GM23248 (cell line): ENCODE results near the gene CD33. TPM values are rescaled to one million over a fixed set of nuclear protein-coding genes. Genes with fewer than 3 reads are reported as not detected.

Experiments used
- DNase-seq: peaks from one replicate; pipeline ENCODE4 v3.0.0-alpha.2; 2015
- H2AFZ ChIP-seq: fragments of 200-600 bp; sonication (generic); 2 replicates; pipeline ENCODE4 v1.6.1; 2016; ENCODE audit warnings: antibody characterized with exemption
- H3F3A ChIP-seq: fragments of 200-600 bp; sonication (generic); 2 replicates; pipeline ENCODE4 v1.6.1; 2016; ENCODE audit warnings: mild to moderate bottlenecking, antibody characterized with exemption, mixed run types; ENCODE audit not compliant: insufficient read depth
- H3K27ac ChIP-seq: fragments of 200-600 bp; sonication (generic); 2 replicates; pipeline ENCODE4 v1.5.1; 2016; ENCODE audit warnings: mild to moderate bottlenecking
- H3K27me3 ChIP-seq: fragments of 200-600 bp; sonication (generic); replicated peaks from 2 replicates; pipeline ENCODE4 v1.6.1; 2016; ENCODE audit warnings: mild to moderate bottlenecking; ENCODE audit not compliant: insufficient read depth
- H3K36me3 ChIP-seq: fragments of 200-600 bp; sonication (generic); 2 replicates; pipeline ENCODE4 v1.6.1; 2016; ENCODE audit warnings: low read depth, mild to moderate bottlenecking
- H3K4me1 ChIP-seq: fragments of 200-600 bp; sonication (generic); 2 replicates; pipeline ENCODE4 v1.6.1; 2016; ENCODE audit warnings: mild to moderate bottlenecking; ENCODE audit not compliant: insufficient read depth
- H3K4me2 ChIP-seq: fragments of 200-600 bp; sonication (generic); one replicate; pipeline ENCODE4 v1.6.1; 2016; ENCODE audit warnings: mild to moderate bottlenecking; ENCODE audit not compliant: unreplicated experiment
- H3K4me3 ChIP-seq: fragments of 200-600 bp; sonication (generic); 2 replicates; pipeline ENCODE4 v1.5.1; 2016; ENCODE audit warnings: mild to moderate bottlenecking
- H3K79me2 ChIP-seq: fragments of 200-600 bp; sonication (generic); 2 replicates; pipeline ENCODE4 v1.6.1; 2016; ENCODE audit warnings: mild to moderate bottlenecking; ENCODE audit not compliant: insufficient read depth
- H3K9ac ChIP-seq: fragments of 200-600 bp; sonication (generic); 2 replicates; pipeline ENCODE4 v1.6.1; 2016; ENCODE audit warnings: mild to moderate bottlenecking
- H3K9me2 ChIP-seq: fragments of 200-600 bp; sonication (generic); 2 replicates; pipeline ENCODE4 v1.6.1; 2016; ENCODE audit warnings: mixed run types, mild to moderate bottlenecking, moderate library complexity; ENCODE audit not compliant: insufficient read depth
- H3K9me3 ChIP-seq: fragments of 200-600 bp; sonication (generic); one replicate; pipeline ENCODE4 v1.6.1; 2017; ENCODE audit warnings: low read depth
- H4K20me1 ChIP-seq: fragments of 200-600 bp; sonication (generic); 2 replicates; pipeline ENCODE4 v1.6.0; 2016; ENCODE audit not compliant: insufficient read depth
- EZH2 ChIP-seq: fragments of 200-600 bp; sonication (generic); IDR thresholded peaks from 2 replicates; pipeline ENCODE4 v1.6.1; 2018; ENCODE audit warnings: antibody characterized with exemption, mild to moderate bottlenecking; ENCODE audit not compliant: insufficient read depth, poor library complexity, severe bottlenecking
- EZH2phosphoT487 ChIP-seq: fragments of 200-600 bp; sonication (generic); IDR thresholded peaks from 2 replicates; pipeline ENCODE4 v1.6.1; 2018; ENCODE audit warnings: antibody characterized with exemption, moderate library complexity, mild to moderate bottlenecking, low read depth; ENCODE audit not compliant: insufficient read depth
- WGBS, 2 experiments: methylation state at CpG; one replicate each; pipeline ENCODE4 v1.1.6; 2015 to 2017; ENCODE audit warnings: low lambda C conversion rate in 2 of 2, low coverage in 1 of 2; ENCODE audit errors: missing lambda C conversion rate in 2 of 2; 5-methylcytosine and 5-hydroxymethylcytosine counted together
- in situ Hi-C: fragments of 300-500 bp; cut with MboI; formaldehyde crosslinking; loops from 2 replicates; pipeline ENCODE4 v1.15.0; 2020
- polyA plus RNA-seq: library from polyadenylated mRNA; unstranded; fragments of >200 nt; fragmentation: Nextera tagmentation; extraction: Ambion mirVana; gene quantifications from 2 replicates; pipeline ENCODE4 v1.2.1, GENCODE V29; 2016
- total RNA-seq: library from RNA; depleted of rRNA; stranded (reverse); fragments of >200 nt; shearing (Covaris generic); gene quantifications from 2 replicates; pipeline ENCODE4 v1.2.3, GENCODE V29; 2014

Gene CD33
- total and polyA plus RNA-seq, 2 experiments from 2014 or later = 0.30 TPM; not detected in 1

- no peak for DNase-seq
- H3K9me2 ChIP-seq = no peaks in the 10 kb centered on the region
- H3K4me3 ChIP-seq = no peak overlapping the region
- H2AFZ ChIP-seq = no peak overlapping the region
- no peak overlapping the region for H3K27ac ChIP-seq
- no peaks in the 10 kb centered on the region for H3K9me3 ChIP-seq
- no peaks in the 10 kb centered on the region for H4K20me1 ChIP-seq
- no peaks in the 10 kb centered on the region for H3K27me3 ChIP-seq
- in situ Hi-C loops = no loop called here
- H3K79me2 ChIP-seq = no peaks in the 10 kb centered on the region
- H3K9ac ChIP-seq = no peak overlapping the region
- H3K4me1 ChIP-seq = no peaks in the 10 kb centered on the region
- no peak for TF ChIP-seq EZH2phosphoT487
- TF ChIP-seq EZH2 = no peak
- 9 to 22% methylated on average over 9 of the region's 9 CpGs for WGBS, 2 experiments
- H3F3A ChIP-seq = no peaks in the 10 kb centered on the region
- H3K4me2 ChIP-seq = no peak overlapping the region
- H3K36me3 ChIP-seq = no peaks in the 10 kb centered on the region
Observed at GRCh38 chr19:51211833-51212232, 13.0 kb upstream of the CD33 start.

GRCh38 chr19:51219307-51219706 is 5.6 kb upstream of the CD33 start:
- Histone ChIP-seq H3K27ac (no peak overlapping the region), H3K4me1 (no peaks in the 10 kb centered on the region), H2AFZ (no peak overlapping the region), H3K9me3 (no peaks in the 10 kb centered on the region), H3K4me3 (no peak overlapping the region), H4K20me1 (no peaks in the 10 kb centered on the region), H3K36me3 (no peaks in the 10 kb centered on the region), H3K9ac (no peak overlapping the region), H3F3A (no peaks in the 10 kb centered on the region), H3K27me3 (no peaks in the 10 kb centered on the region), H3K4me2 (no peak overlapping the region), H3K9me2 (no peaks in the 10 kb centered on the region), H3K79me2 (no peaks in the 10 kb centered on the region)
- in situ Hi-C loops = no loop called here
- no peak for TF ChIP-seq EZH2
- 21% methylated on average over 1 of the region's 1 CpG for WGBS, 2 experiments
- no peak for DNase-seq

GRCh38 chr19:51219971-51220370 is 4.9 kb upstream of the CD33 start:
- no peaks in the 10 kb centered on the region for H3K27me3 ChIP-seq
- H3K9ac ChIP-seq = no peak overlapping the region
- no peak overlapping the region for H3K27ac ChIP-seq
- no peaks in the 10 kb centered on the region for H3F3A ChIP-seq
- no peaks in the 10 kb centered on the region for H3K9me3 ChIP-seq
- H3K9me2 ChIP-seq = no peaks in the 10 kb centered on the region
- no peak overlapping the region for H3K4me2 ChIP-seq
- H3K36me3 ChIP-seq = no peaks in the 10 kb centered on the region
- in situ Hi-C loops = no loop called here
- 6% methylated on average over 1 of the region's 1 CpG for WGBS, 2 experiments
- H2AFZ ChIP-seq = no peak overlapping the region
- DNase-seq = no peak
- H3K4me3 ChIP-seq = no peak overlapping the region
- no peaks in the 10 kb centered on the region for H3K79me2 ChIP-seq
- H3K4me1 ChIP-seq = no peaks in the 10 kb centered on the region
- no peak for TF ChIP-seq EZH2
- no peaks in the 10 kb centered on the region for H4K20me1 ChIP-seq

GRCh38 chr19:51220996-51221395 is 3.9 kb upstream of the CD33 start:
- H4K20me1 ChIP-seq = no peaks in the 10 kb centered on the region
- no peaks in the 10 kb centered on the region for H3F3A ChIP-seq
- H3K27me3 ChIP-seq = no peaks in the 10 kb centered on the region
- H3K9me2 ChIP-seq = no peaks in the 10 kb centered on the region
- in situ Hi-C loops = no loop called here
- no peak for DNase-seq
- no peak overlapping the region for H3K9ac ChIP-seq
- no peaks in the 10 kb centered on the region for H3K9me3 ChIP-seq
- H3K4me1 ChIP-seq = no peaks in the 10 kb centered on the region
- H3K36me3 ChIP-seq = no peaks in the 10 kb centered on the region
- TF ChIP-seq EZH2 (no peak), EZH2phosphoT487 (no peak)
- H3K79me2 ChIP-seq = no peaks in the 10 kb centered on the region
- no peak overlapping the region for H3K4me2 ChIP-seq
- no peak overlapping the region for H3K27ac ChIP-seq
- no peak overlapping the region for H3K4me3 ChIP-seq
- H2AFZ ChIP-seq = no peak overlapping the region

- Histone ChIP-seq H3K27me3 (no peaks in the 10 kb centered on the region), H3K9me3 (no peaks in the 10 kb centered on the region), H3K4me3 (no peak overlapping the region), H3K36me3 (no peaks in the 10 kb centered on the region), H4K20me1 (no peaks in the 10 kb centered on the region), H3K4me2 (no peak overlapping the region), H3K79me2 (no peaks in the 10 kb centered on the region), H2AFZ (no peak overlapping the region), H3F3A (no peaks in the 10 kb centered on the region), H3K27ac (no peak overlapping the region), H3K4me1 (no peaks in the 10 kb centered on the region), H3K9ac (no peak overlapping the region), H3K9me2 (no peaks in the 10 kb centered on the region)
- no peak for TF ChIP-seq EZH2
- no peak for TF ChIP-seq EZH2phosphoT487
- in situ Hi-C loops = no loop called here
- 16 to 20% methylated on average over 3 of the region's 3 CpGs for WGBS, 2 experiments
- no peak for DNase-seq
Observed at GRCh38 chr19:51224163-51224641, 678 bp upstream of the CD33 start.
